HG03354 (cell line): Measurements from ENCODE around the gene TMEM43.
"Not testable (repeated sequence)": the region's sequence is repeated elsewhere in the genome, so short reads cannot be mapped to it uniquely, and the experiment has no call there.

Experiments
- ATAC-seq: cut with Tn5 transposase; IDR thresholded peaks from one replicate; pipeline ENCODE4 v1.9.1; 2021; ENCODE audit warnings: mild to moderate bottlenecking; ENCODE audit not compliant: unreplicated experiment, poor library complexity, severe bottlenecking

The TMEM43 gene, protein sequence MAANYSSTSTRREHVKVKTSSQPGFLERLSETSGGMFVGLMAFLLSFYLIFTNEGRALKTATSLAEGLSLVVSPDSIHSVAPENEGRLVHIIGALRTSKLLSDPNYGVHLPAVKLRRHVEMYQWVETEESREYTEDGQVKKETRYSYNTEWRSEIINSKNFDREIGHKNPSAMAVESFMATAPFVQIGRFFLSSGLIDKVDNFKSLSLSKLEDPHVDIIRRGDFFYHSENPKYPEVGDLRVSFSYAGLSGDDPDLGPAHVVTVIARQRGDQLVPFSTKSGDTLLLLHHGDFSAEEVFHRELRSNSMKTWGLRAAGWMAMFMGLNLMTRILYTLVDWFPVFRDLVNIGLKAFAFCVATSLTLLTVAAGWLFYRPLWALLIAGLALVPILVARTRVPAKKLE

DNA sequence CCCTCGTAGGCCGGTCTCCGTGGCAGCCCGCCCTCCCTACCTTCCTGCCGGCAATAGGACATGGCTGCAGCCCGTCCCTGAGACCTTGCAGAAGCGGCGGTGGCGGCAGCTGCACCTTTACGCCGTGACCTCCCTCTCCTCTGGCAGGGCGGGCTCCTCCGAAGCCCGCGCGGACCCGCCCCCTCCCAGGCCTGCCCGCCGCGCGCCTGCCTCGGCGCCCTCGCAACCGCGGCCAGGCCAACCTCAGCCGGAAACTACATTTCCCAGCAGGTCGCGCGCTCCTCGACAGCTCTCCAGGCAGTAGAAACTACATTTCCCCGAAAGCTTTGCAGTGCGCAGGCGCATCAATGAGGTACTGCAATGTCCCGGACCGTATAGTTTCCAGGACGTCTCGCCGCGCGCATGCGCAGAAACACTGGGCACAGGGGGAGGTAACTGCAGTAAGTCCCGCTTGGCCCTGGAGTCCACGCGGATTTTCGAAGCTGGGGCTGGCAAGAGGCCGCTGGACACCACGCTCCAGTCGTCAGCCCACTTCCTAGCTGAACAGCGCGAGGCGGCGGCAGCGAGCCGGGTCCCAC, at the start of gene TMEM43, which contains the start of gene CHCHD4:
Gene TMEM43, plus strand, starts transcription at position 438 of the 578 bp plus-strand sequence. CDS start 142 bp downstream, outside the sequence.
Gene CHCHD4, minus strand, starts transcription at position 256 of the 578 bp plus-strand sequence. Its CDS starts 194 bp downstream, at position 62.
- ATAC-seq, result peak; percentile 89

- ATAC-seq, result not testable (repeated sequence)
Measured at GRCh38 chr3:14075233-14075632, 49.6 kb upstream of the TMEM43 start.

DNA sequence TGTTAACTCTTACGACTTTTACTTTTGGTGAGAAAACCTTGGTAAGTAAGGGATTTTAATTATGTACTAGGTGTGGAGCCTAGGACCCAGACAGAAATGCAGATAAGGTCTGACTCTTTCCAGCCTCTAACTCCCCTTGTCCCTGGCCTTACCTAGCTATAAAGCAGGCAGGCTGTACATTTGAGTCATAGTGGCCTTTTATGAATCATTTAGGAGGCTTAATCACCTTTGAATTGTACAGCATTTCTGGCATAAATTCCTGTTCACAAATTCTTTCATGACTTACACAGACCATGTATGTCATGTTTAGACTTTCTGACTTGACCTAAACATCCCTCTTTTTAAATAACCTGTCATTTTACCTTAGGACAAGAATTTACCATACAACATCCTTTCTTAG, 47.5 kb upstream of the TMEM43 start:
- ATAC-seq, result no peak

GRCh38 chr3:14082108-14082657, 42.7 kb upstream of the TMEM43 start:
- ATAC-seq, result no peak

DNA sequence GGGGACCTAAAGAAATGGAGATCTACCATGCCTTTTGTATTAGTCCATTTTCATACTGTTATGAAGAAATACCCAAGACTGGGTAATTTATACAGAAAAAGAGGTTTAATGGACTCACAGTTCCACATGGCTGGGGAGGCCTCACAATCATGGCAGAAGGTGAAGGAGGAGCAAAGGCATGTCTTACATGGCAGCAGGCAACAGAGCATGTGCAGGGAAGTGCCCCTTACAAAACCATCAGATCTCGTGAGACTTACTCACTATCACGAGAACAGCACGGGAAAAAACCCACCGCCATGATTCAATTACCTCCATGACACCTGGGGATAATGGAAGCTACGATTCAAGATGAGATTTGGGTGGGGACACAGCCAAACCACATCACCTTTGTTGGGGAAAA, 37.4 kb upstream of the TMEM43 start:
- not testable (repeated sequence) for ATAC-seq

DNA sequence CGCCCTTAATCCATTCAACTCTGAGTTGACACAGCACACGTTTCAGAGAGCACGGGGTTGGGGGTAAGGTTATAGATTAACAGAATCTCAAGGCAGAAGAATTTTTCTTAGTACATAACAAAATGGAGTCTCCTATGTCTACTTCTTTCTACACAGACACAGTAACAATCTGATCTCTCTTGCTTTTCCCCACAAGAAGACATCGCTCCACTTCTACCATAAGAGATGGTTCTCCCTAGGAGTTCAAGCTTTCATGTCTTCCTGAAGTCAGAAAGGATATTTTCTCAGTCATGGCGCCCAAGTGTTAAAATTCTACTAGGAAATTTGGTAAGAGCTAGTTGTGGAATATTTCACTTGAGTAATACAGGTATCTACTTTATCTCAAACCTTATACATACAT, 32.9 kb upstream of the TMEM43 start:
- not testable (repeated sequence) for ATAC-seq

DNA sequence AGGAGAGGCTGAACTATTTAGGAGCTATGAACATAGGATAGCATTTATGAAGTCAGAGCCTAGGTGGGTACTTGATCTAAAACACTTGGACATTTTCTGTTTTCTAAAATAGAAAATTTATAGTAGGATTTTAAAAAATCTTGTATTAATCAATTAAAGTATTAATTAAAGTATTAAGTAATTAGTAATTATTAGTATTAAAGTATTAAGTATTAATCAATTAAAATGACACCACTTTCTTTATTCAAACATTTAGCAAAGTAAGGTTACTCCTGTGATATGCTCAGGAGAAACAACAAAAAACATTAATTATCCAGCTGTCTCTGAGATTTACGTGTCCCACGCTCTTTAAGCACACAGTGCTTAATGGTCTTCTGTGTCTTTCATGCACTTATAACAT, 32.4 kb upstream of the TMEM43 start:
- ATAC-seq, result no peak

- ATAC-seq, result no peak
Measured at GRCh38 chr3:14093831-14094230, 31.0 kb upstream of the TMEM43 start.

- no peak for ATAC-seq
Measured at GRCh38 chr3:14096742-14097141, 28.1 kb upstream of the TMEM43 start.

- no peak for ATAC-seq
Measured at GRCh38 chr3:14097616-14098391, 27.0 kb upstream of the TMEM43 start.

DNA sequence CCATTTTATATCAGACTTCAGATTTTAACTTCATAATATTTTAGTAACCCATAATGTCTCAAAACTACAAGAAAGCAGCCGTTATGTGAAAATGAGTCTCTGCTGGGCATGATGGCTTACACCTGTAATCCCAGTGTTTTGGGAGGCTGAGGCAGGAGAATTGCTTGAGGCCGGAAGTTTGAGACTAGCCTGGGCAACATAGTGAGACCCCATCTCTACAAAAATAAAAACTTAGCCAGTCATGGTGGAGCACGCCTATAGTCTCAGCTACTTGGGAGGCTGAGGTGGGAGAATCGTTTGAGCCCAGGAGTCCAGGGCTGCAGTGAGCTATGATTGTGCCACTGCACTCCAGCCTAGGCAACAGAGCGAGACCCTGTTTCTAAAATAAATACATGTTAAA, 15.0 kb upstream of the TMEM43 start:
- not testable (repeated sequence) for ATAC-seq

DNA sequence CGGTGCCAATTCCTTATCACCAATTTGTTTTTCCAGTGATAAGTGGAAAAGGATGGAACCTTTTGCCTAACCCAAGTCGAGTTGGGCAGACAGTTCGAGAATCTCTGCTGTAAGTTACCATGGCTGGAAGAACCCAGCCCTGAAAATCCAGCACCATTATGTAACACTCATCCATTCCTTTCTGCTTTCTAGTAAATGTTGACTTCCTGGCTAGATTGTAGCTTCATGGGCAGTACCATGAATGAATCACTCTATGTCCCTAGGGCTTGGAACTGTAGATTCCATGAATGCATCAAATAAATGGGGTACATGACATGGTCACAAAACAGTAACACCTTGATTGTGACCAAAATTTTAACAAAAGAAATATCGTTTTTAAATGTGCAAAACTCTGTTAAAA, 14.2 kb upstream of the TMEM43 start:
- ATAC-seq, result no peak

DNA sequence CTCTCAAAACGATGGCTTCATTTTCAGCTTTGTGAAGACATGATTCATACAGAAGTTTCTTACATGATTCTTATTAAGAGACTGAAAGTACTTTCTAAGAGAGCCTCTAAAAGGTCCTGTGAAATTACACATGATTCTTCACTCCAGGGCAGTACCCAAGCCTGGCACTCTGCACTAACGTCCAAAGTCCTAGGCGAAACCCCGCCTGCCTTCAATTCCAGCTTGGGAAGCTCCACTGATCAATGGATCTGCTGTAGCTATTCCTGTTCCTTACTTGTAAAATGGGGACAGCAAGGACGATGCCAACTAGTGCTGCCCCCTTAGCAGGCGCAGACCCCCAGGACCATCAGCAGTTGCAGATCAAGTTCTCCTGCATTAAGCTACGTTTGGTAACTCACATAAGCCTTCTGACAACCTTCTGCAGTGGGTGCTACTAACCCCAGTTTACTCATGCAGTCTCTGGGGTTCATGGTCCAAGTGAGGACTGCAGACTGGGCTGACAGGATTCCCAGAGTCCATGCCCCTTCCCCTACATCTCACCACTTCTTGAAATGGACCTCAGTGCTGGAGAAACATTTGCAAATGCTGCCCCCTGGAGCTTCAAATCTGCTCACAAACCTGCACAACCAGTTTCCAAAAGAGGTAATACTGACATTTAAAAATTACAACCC, 10.8 kb upstream of the TMEM43 start:
- ATAC-seq, result no peak

DNA sequence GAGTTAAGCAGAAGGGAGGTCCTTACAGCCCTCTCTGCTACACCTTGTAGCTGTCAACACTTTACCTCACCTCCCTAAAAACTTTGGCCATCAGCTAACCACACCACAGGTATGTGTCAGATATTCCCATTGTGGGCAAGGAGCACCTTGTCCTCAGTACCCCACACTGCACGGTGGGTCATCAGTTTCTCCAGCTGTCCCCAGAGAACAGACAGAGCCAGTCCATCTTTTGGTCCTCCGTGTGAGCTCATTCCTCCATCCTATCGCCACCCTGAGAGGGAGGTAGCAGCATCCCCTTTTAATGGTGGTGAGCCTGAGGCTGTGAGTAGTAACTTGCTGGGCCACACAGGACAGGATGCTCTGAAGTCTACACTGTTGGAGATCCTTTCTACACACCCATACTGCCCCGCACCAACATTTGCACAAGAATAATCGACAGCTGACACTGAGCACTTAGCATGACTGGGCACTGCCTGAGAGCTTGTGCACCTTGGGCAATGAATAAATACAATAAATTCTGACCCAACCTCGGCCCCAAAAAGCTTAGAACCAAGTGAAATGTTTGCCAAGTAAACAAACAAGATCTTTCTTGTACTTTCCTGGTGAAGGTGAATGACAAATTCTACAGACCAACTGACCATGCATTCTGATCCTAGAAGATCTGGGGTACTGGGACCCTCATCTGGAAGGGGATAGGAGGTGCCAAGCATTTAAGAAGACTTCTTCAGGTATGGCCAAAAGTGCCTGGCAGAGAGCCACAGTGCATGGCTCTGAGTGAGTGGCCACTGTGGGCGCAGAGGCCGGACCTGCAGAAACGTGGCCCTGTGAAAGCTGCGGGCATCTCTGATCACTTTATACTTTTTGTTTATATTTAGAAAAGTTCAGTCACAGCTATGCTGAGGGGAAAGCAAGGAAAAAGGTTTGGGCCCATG, 7.1 kb upstream of the TMEM43 start:
- ATAC-seq, result no peak

- ATAC-seq, result no peak
Measured at GRCh38 chr3:14118400-14119381, 6.2 kb upstream of the TMEM43 start.

- no peak for ATAC-seq
Measured at GRCh38 chr3:14119651-14120050, 5.2 kb upstream of the TMEM43 start.

DNA sequence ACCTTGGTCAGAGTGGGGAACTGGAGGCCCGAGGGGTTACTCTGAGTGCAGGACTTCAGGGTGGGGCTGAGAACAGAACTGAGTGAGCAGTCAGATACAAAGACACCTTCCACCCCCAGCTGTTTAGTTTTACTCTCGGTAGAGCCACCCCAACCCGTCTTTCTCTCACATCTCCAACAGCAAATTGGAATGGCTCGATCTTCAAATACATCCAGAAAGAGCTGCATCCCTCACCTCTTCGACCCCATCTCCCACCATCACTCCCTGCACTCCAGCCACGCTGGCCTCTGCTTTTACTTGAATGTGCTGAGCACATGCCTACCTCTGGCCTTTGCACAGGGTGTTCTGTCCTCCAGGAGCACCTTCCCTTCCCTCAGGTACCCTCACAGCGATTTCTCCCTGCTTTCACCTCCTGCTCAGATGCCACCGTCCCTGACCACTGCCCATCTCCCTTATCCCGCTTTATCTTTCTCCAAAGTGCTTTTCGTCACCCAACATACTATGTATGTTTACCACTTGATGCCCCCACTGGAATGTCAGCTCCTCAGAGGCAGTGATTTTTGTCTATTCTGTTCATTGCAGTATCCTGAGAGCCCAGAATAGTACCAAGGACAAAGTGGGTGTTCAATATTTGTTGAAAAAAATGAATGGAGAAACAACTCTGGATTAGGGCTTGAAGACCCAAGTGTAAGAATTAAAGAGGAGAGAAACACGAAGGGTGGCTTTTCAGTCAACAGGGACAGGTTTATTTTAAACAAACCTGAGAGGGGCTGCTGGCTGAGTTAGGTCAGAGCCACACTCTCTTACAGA, 4.5 kb upstream of the TMEM43 start:
- no peak for ATAC-seq
